ENCODE results near the gene CFAP206. TPM values are rescaled to one million over a fixed set of nuclear protein-coding genes. Genes with fewer than 3 reads are reported as not detected.

Gene CFAP206
- total RNA-seq, 2 donors from 2014 or later, result 0.48 TPM; not detected in 1

GRCh38 chr6:87498048-87498447, 90.3 kb downstream of the CFAP206 start:
- no peak for DNase-seq (ENCODE audit: low spot score)
- intact Hi-C loops (cut with DNase I), result no loop called here

- intact Hi-C loops (cut with DNase I), result no loop called here
- no peak for DNase-seq (ENCODE audit: low spot score)
Observed at GRCh38 chr6:87501809-87502572, 94.2 kb downstream of the CFAP206 start.

GRCh38 chr6:87504441-87504840, 96.7 kb downstream of the CFAP206 start:
- intact Hi-C loops (cut with DNase I), result no loop called here
- no peak for DNase-seq (ENCODE audit: low spot score)

Other genes with a start within 250 kb of the CFAP206 start
- gene SMIM8, start 85.4 kb upstream of the CFAP206 start, total RNA-seq, result 10 to 100 TPM in 1 of 2 donors, 1 to 10 TPM in 1; 9.9 to 12.0 TPM
- gene GJB7, start 78.7 kb upstream of the CFAP206 start, total RNA-seq, result not detected
- gene C6orf163, start 63.2 kb upstream of the CFAP206 start, total RNA-seq, result 1 to 10 TPM; 2.7 to 3.5 TPM
- 10 to 100 TPM; 19.4 to 25.9 TPM for gene SLC35A1, start 65.0 kb downstream of the CFAP206 start, total RNA-seq
- 10 to 100 TPM; 40.1 to 40.9 TPM for gene RARS2, start 182.0 kb downstream of the CFAP206 start, total RNA-seq
- gene ORC3, start 182.2 kb downstream of the CFAP206 start, total RNA-seq, result 10 to 100 TPM; 16.0 to 18.3 TPM

Data from posterior vena cava (tissue), 2 donors.